Nucleus accumbens (tissue), 56 donors: ENCODE results near the gene CASP8AP2.
"Not testable (repeated sequence)": the region's sequence is repeated elsewhere in the genome, so short reads cannot be mapped to it uniquely, and the experiment has no call there.

Experiments used
- DNase-seq, 56 donors: peaks; one replicate each; lab custom pipeline; 2025; lab: John Stamatoyannopoulos, UW

Gene CASP8AP2

GRCh38 chr6:89819336-89820130 is 10.1 kb upstream of the CASP8AP2 start, which contains the start of gene MDN1:
MDN1 (minus strand) TSS chr6:89819794; CDS start chr6:89819607, 187 bp downstream.
- DNase-seq, result peak; percentile 30 to 95 (median 83)

DNA sequence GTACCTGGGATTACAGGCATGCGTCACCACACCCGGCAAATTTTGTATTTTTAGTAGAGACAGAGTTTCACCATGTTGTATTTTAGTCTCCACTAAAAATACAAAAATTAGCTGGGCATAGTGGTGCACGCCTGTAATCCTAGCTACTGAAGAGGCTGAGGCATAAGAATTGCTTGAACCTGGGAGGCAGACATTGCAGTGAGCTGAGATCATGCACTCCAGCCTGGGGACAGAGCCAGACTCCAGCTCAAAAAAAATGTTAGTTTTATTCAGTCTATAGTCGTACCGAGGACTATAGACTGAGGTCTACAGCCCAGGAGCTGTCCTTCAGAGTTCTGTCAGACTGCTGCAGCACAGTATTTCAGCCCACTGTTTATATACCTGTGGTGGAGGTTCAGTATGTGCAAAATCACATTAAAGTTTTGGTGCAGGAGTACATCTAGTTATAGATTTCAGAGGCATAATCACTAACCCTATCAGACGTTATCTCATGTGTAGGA is 3.6 kb upstream of the CASP8AP2 start:
- no peak for DNase-seq

- not testable (repeated sequence) for DNase-seq
Measured at GRCh38 chr6:89828475-89828987, 1.1 kb upstream of the CASP8AP2 start.

- DNase-seq, result peak in 3 of 56 donors; percentile 43 to 59 (median 54)
Measured at GRCh38 chr6:89828988-89829471, 650 bp upstream of the CASP8AP2 start.

GRCh38 chr6:89830170-89830809 is 610 bp downstream of the CASP8AP2 start:
- no peak for DNase-seq

- DNase-seq, result no peak
Measured at GRCh38 chr6:89834884-89835792, 5.5 kb downstream of the CASP8AP2 start.

GRCh38 chr6:89836639-89837222 is 7.1 kb downstream of the CASP8AP2 start:
- DNase-seq, result no peak

DNA sequence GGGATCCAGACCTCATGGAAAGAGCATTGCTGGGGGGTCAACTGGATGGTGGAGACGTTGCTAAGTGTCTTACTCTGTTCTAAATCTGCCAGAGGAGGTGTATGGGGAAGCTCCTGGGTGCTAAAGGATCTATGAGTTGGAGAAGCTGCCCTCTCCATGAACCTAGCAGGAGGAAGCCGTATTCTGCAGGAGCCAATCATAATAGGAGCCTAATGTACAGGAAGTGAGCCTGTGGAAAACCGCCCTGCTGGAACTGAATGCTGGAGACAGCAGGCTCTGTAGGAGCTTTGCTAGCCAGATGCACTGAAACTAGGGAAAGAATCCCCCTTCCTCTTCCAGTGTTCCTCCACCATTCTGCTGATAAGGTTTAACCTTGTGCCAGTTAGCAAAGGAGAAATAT is 10.9 kb downstream of the CASP8AP2 start:
- no peak for DNase-seq

DNA sequence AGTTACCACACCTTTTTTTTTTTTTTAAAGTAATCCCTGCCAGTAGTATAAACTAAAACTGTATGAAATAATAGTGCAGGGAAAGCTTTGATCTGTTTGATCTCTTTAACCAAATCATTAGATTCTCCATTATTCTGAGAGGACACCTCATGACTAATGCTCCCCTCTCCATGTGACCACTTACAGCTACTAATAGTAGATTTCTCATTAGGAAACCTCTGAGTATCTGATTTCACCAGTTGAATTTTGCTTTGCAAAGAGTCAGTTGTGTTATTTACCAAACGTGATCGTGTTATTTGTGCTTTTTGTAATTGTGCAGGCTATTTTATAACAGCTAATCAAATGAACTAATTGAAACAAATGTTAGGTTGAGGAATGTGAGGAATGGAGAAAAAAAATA is 12.5 kb downstream of the CASP8AP2 start:
- DNase-seq, result no peak

- no peak for DNase-seq
Measured at GRCh38 chr6:89843070-89843469, 13.4 kb downstream of the CASP8AP2 start.

- DNase-seq, result not testable (repeated sequence)
Measured at GRCh38 chr6:89847513-89847912, 17.8 kb downstream of the CASP8AP2 start.

- DNase-seq, result no peak
Measured at GRCh38 chr6:89853068-89853467, 23.4 kb downstream of the CASP8AP2 start.

GRCh38 chr6:89858041-89858440 is 28.4 kb downstream of the CASP8AP2 start:
- no peak for DNase-seq

GRCh38 chr6:89859744-89860143 is 30.1 kb downstream of the CASP8AP2 start:
- no peak for DNase-seq

GRCh38 chr6:89862273-89862672 is 32.6 kb downstream of the CASP8AP2 start:
- DNase-seq, result no peak

- no peak for DNase-seq
Measured at GRCh38 chr6:89862698-89863097, 33.0 kb downstream of the CASP8AP2 start.

GRCh38 chr6:89866024-89866678 is 36.5 kb downstream of the CASP8AP2 start:
- DNase-seq, result no peak

- DNase-seq, result no peak
Measured at GRCh38 chr6:89873721-89874120, 44.0 kb downstream of the CASP8AP2 start.

- no peak for DNase-seq
Measured at GRCh38 chr6:89874438-89874837, 44.8 kb downstream of the CASP8AP2 start.
